ENCODE results near the gene CACNA1E.

CACNA1E gene

GRCh38 chr1:181746224-181746623 is 262.9 kb downstream of the CACNA1E start:
- DNase-seq (ENCODE audit: low read depth in 2 of 2): no peak
- no peak overlapping the region for H3K4me3 ChIP-seq (replicated peaks in 1 of 2; ENCODE audit: low read depth in 2 of 2, low read length in 2 of 2)
- TF ChIP-seq CTCF (IDR thresholded peaks at IDR 0.05; ENCODE audit: low read depth, low read length): no peak

DNA sequence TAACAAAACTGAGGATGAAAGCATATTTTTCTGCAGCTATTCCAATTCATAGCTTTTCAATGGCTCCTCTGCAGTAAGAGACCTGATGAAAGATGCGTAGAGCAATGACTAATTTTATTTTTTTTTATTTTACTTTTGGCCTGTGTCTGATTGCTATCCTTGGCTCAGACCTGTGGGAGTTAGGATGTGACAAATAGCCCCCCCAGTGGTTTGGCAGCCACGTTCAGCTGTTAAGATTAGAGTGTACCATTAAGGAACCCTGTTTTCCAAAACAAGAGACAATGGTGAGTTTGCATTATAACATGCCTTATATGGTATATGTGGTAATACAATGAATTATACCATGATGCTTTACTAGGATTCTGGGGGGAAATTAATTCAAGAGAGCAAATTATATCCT is 264.7 kb downstream of the CACNA1E start:
- no peak for DNase-seq (ENCODE audit: low read depth in 2 of 2)
- TF ChIP-seq CTCF (IDR thresholded peaks at IDR 0.05; ENCODE audit: low read depth, low read length): no peak
- no peak overlapping the region for H3K4me3 ChIP-seq (replicated peaks in 1 of 2; ENCODE audit: low read depth in 2 of 2, low read length in 2 of 2)

DNA sequence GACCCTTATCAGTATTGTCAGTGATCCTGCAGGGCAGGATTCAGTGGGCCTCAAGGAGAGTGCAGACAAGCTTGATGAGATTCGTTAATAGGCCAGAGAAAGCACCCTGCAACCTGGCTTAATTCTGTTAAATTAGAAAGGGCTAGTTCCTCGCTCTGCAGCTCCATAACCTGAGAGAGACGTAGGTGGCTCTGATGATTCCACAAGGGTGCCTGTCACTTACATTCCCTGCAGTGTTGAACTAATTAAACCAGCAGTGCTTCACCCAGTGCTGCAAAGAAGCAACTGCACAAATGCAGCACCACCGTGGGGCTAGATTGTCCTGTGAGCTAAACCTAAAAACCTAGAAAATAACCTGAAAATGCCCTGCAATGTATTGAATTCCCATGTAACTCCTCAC is 270.8 kb downstream of the CACNA1E start:
- no peak for TF ChIP-seq CTCF (IDR thresholded peaks at IDR 0.05; ENCODE audit: low read depth, low read length)
- H3K4me3 ChIP-seq (replicated peaks in 1 of 2; ENCODE audit: low read depth in 2 of 2, low read length in 2 of 2): no peak overlapping the region
- no peak for DNase-seq (ENCODE audit: low read depth in 2 of 2)

GRCh38 chr1:181759481-181759880 is 276.2 kb downstream of the CACNA1E start:
- DNase-seq (ENCODE audit: low read depth in 2 of 2): no peak
- no peak for TF ChIP-seq CTCF (IDR thresholded peaks at IDR 0.05; ENCODE audit: low read depth, low read length)
- H3K4me3 ChIP-seq (replicated peaks in 1 of 2; ENCODE audit: low read depth in 2 of 2, low read length in 2 of 2): no peak overlapping the region

DNA sequence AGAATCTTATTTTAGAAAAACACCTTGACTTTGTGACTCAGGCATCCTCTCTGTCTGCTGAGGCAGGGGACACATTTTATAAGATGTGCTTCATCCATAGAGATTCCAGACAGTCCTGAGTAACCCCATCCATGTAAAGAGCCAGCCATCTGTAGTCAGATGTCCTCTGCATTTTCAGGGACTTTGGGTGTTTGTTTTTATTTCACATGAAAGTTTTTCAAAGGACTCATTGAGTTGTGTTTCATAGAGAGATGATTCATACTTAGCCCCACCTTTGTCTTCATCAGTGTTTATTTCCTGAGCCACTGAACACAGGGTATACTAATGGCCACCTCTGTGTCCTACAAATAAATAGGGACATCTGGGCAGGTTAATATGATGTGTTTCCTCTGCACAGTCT is 280.4 kb downstream of the CACNA1E start:
- no peak for TF ChIP-seq CTCF (IDR thresholded peaks at IDR 0.05; ENCODE audit: low read depth, low read length)
- H3K4me3 ChIP-seq (replicated peaks in 1 of 2; ENCODE audit: low read depth in 2 of 2, low read length in 2 of 2): no peak overlapping the region
- no peak for DNase-seq (ENCODE audit: low read depth in 2 of 2)

DNA sequence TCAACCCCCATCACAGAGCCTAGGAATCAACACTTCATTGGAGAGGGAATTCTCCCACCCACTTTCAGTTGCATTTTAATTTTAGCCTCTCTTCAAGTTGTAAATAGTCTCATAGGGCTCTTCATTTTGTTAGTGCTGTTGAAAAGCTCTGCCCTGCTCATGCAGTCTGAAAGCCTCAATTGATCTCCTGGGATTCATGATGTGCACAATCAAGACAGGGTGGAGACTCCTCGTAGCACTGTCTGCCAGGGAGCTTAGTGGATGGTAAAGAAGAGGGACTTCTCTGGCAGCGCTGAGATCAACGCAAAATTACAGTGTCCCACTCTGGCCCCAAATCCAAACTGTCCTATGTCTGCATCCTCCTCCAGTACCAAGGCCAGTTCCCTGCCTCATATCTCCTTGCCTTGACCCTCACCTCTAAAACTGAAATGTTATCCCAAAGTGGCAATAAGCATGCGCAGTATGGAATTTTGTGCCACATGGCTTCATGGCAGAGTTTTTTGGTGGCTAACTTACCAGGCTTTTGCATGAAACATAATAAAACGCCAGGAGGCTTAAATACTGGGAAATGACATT is 282.2 kb downstream of the CACNA1E start:
- no peak for TF ChIP-seq CTCF (IDR thresholded peaks at IDR 0.05; ENCODE audit: low read depth, low read length)
- no peak overlapping the region for H3K4me3 ChIP-seq (replicated peaks in 1 of 2; ENCODE audit: low read depth in 2 of 2, low read length in 2 of 2)
- DNase-seq (ENCODE audit: low read depth in 2 of 2): no peak

All from cardiac fibroblast (primary cell).